Inflammatory macrophage treated with lipopolysaccharide for 1 hour (primary cell): ENCODE results near the gene PLA2G1B.
A peak's percentile ranks its signal among the peaks of the same experiment; 100 is the strongest.
"Not testable (repeated sequence)": the region's sequence is repeated elsewhere in the genome, so short reads cannot be mapped to it uniquely, and the experiment has no call there.

ENCODE experiments used
- DNase-seq, 2 donors: peaks; one replicate each; pipeline ENCODE4 v3.0.0-alpha.2; 2020 to 2022

Gene PLA2G1B

DNA sequence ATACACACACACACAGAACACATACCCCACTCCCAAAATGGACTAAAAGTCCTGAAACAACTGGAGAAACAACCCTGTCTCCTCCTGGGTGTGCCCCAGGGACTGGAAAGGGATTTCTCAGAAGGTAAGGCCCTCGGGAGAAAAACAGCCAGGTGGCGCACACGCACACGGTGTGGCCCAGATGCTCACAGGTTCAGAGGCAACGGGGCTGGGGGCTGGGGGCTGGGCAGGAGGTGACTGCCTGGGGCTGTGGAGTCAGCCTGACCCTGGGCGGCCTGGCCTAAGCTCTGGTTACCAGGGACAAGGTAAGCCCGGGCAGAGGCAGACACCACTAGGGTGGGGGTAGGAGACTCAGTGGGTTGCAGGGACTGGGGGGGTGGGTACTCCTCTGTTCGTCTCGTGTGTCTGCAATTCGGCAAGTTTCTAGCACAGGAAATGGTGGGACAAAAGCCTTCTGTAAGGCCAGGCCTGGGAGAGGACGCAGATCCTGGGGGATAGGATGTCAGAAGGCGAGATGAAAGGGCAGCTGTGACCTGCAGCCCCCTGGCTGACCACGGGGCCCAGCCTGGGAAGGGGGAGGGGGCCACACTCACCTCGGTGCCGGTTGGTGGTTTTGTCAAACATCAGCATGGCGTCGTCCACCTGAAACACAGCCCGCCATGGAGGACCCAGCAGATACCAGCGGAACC lies 31.0 kb upstream of the PLA2G1B start:
- DNase-seq = no peak

DNA sequence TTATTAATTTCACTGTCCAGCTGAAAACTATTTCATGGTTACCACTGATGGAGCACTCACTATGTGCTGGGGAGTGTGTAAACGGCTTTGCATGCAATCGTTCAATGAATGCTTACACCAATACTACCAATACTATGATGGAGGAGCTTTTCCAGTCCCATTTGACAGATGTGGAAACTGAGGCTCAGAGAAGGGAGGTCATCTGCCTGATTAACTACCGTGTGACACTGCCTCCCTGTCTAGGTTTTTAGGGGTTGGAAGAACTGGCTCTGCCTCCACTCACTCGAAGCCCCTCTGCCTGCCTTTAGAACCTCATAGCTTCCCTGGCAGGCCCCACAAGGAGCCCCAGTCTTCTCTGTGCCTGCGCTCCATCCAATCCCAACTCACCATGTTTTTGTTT lies 29.5 kb upstream of the PLA2G1B start:
- no peak for DNase-seq

DNA sequence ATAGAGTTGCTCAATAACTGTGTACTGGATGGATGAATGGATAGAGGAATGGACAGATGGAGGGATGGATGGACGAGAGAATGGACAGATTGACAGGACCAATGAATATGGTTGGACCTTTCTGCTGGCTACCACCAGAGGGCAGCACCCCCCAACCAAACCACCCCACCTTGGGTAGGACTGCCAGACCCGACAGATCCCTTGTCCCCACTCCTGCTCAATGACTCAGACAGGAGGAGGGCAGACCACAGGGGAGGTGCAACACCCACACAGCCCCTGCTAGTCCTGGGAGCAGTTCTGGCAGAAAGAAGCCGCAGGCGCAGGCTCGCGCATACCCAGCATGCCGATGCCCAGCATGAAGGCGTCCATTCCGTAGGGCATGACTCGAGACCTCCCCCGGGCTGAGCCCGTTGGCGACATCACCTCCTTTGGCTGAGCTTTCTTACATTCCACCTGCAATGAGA lies 29.0 kb upstream of the PLA2G1B start:
- peak; percentile 56 to 67 for DNase-seq

DNA sequence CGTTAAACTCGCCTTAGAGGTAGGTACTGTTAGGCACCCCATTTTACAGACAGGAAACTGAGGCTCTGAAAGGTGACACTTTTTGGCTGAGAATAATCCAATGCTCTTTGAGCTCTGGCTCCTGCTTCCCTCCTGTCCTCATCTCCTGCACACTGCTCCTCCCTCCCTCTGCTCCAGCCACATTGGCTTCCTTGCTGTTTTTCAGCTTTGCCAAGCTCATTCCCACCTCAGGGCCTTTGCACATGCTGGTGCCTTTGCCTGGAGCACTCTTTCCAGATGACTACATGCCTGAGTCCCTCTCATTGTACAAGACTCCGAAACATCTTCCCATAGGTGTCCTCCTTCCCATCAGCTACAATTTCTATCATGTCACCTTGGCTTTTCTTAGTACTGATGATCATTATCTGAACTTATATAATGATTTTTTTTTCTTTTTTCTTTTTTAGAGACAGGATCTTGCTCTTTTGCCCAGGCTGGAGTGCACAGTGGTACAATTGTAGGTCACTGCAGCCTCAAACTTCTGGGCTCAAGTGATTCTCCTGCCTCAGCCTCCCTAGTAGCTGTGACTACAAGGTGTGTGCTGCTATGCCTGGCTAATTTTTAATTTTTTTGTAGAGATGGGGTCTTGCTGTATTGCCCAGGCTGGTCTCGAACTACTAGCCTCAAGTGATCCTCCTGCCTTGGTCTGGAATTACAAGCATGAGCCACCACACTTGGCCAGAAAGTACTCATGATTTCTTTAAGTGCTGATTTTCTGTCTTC lies 26.2 kb upstream of the PLA2G1B start:
- no peak for DNase-seq

DNA sequence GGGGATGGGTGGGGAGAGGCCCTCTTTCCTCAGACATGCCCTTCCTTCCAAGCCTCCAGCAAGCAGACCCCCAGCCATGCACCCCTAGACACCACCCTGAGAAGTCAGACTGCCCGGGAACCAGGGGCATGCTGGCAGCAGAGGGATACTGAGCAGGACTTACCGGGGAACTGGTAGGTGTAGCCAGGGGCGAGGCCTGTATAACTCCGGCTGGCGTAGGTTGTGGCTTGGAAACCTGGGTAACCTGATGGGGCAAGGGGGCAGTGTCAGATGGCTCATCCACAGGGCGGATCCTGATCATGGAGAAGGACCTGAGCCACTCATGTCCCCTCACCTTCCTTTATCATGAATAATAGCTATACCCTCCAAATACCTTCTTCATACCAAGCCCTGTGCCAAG lies 25.6 kb upstream of the PLA2G1B start:
- no peak for DNase-seq

DNA sequence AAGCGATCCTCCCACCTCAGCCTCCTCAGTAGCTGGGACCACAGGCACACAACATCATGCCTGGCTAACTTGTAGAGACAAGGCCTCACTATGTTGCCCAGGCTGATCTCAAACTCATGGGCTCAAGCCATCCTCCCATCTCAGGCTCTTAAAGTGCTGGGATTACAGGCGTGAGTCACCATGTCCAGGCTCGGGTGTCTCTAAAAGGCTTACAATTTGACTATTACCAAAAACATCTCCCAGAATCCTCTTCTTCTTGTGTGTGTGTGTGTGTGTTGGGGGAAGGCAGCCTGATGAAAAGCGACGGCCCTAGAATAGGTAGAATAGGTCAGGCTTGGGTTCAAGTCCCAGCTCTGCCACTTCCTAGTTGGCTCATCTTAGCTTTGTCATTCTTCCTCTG lies 24.5 kb upstream of the PLA2G1B start:
- no peak for DNase-seq

DNA sequence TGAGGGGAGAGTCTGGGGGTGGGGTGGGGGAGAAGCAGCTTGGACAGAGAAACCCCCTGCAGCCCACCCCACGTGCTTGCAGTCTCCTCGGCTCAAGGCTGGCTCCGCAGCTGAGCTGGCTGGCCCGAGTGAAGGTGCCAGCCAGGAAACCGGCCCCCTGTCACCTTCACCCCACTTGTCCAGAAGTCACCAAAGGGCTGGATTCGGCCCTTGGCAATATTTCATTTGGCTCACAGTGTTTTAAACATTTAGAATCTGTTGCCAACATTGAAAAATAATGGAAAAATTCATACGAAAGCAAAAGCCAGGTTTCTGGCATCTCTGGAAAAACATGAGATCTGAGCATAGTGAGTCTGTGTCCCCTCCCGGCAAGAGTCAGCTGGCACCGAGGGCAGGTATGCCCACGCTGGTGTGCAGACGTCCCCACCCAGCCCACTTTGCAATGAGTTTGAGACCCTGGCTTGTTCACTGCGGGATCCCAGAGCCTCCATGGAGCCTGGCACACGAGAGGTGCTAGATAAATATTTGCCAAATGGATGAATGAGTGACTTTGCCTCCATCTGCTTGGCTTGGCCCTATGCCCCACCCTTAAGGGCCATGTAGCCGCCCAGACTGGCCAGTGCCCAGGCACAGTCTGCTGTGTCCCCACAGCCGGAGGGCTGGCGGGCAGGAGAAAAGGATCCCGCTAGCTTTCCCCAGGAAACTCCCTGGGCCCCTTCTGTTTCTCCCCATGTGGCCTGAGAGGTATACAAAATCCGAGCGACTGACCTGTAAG lies 23.2 kb upstream of the PLA2G1B start:
- no peak for DNase-seq

DNA sequence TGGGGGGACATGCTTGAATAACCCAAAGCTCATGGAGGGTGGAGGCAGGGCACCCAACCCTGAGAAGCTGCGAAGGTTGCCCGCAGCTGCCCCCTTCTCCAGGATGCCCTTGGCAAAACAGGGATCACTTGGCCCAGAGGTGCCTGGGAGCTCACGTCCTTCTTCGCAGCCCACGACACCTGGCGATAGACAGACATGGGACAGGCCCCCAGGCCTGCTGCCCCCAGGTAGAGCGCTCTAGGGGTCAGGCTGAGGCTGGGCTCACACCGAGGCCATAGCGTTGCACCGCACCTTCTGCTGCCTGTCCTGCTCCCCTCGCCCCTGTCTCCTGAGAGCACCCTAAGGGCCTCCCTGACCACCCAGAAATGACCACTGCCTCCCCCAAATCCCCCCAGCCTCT lies 20.2 kb upstream of the PLA2G1B start:
- no peak for DNase-seq

DNA sequence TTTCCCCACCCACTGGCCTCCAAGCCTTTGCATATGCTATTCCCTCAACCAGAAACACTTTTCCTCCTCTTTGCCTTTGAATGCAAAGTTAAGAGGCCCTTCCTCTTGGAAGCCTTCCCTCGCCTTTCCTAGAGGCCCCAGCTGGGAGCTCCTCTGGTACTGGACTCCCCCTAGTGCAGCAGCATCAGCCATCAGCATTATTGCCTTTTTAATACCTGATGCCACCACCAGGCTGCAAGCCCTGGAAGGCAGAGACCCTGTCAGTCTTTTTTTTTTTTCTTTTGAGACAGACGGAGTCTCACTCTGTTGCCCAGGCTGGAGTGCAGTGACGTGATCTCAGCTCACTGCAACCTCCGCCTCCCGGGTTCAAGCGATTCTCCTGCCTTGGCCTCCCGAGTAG lies 19.1 kb upstream of the PLA2G1B start:
- no peak for DNase-seq

DNA sequence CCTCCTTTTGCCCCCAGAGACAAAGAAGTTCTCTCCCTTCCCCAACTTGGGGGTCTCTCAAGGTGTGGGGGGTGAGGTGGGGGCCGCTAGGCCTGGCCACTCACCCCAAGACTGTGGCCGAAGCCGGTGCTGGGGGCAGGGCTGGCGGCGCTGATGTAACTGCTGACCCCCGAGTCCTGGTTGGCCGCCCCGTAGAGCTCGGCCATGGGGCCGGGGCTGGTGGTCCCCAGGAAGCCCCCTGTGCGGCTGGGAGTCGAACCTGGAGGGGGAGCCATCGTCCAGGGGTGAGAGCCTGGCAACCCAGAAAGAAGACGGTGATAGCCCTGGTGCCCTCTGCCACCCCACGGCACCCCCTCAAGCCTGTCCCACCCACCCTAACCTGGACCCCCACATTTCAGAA lies 18.5 kb upstream of the PLA2G1B start:
- no peak for DNase-seq

DNA sequence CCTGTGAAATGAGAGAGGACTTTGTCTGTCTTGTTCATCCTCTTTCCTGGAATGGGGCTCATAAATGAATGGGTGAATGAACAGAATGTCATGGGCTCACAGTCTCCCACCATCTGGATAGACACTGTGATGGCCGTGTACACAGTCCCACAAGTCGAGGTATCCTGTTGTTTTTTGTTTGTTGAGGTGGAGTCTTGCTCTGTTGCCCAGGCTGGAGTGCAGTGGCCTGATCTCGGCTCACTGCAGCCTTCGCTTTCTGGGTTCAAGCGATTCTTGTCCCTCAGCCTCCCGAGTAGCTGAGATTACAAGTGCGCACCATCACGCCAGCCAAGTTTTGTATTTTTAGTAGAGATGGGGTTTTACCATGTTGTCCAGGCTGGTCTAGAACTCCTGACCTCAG lies 16.1 kb upstream of the PLA2G1B start:
- no peak for DNase-seq

DNA sequence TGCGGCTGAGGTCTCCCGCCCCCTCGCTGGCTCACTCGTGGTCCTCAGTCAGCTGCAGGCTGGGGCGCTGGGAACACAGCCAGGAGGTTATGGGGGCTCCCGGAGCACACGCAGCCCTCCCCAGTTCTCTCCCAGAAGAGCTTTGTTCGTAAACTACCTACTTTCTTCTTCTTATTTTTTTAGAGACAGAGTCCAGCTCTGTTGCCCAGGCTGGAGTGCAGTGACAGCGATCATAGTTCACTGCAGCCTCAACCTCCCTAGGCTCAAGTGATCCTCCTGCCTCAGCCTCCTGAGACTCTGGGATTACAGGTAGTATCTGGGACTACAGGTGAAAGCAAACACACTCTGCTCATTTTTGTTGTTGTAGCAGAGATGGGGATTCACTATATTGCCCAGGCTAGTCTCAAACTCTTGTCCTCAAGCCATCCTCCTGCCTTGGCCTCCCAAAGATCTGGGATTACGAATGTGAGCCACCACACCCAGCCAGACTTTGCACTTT lies 15.5 kb upstream of the PLA2G1B start:
- no peak for DNase-seq

DNA sequence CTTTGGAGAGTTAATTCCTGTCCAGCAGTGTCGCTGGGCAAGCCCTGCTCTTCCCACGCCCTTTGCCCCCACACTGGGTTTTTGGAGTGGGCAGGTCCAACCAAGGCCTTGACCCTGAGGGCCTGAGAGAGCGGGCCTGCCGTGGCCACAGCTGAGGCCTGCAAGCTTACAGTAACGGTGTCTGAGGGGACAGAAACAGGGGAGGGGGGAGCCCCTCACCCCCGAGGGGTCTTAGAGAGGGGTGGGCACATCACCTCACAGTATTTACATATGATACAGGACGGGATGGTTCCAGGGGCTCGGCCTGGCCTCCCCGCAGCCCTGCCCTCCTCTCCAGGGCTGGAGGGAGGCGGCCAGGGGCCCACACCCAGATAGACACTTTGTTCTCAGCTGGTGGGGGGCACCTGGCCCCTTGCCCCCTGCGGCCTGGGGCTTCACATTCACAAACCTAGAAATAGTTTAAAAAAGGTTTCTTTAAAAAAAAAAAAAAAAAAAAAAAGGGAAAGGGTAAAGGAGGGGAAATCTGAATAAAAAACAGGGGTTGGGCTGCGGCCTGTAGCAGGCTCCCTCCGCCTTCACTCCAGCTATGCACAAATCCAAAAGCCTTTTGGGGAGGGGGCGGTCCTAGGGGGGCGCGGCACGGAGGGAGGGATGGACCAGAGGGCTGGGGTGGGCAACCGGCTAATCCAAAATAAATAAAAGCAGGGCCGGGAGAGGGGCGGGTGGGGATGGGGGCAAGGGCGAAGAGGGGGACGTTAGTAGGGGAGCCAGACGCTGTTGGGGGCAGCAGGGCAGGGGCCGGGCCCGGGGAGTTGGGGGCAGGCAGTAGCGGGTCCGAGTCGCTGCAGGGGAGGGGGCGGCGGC lies 14.8 kb upstream of the PLA2G1B start:
- DNase-seq = no peak

DNA sequence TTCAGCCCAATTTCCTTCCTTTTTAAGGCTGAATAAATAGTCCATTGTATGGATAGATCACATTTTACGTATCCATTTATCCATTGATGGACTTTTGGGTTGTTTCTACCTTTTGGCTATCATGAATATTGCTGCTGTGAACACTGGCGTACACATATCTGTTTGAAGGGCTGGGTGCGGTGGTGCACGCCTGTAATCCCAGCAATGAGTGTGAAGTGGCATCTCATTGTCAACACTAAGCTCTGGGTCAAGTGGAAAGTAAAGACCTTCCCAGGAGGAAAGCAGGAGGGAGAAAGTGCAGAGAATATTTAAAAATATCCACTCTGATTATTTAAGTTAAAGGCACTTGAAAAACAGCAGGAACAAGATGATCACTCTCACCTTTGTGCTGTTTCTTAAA lies 11.7 kb upstream of the PLA2G1B start:
- no peak for DNase-seq

DNA sequence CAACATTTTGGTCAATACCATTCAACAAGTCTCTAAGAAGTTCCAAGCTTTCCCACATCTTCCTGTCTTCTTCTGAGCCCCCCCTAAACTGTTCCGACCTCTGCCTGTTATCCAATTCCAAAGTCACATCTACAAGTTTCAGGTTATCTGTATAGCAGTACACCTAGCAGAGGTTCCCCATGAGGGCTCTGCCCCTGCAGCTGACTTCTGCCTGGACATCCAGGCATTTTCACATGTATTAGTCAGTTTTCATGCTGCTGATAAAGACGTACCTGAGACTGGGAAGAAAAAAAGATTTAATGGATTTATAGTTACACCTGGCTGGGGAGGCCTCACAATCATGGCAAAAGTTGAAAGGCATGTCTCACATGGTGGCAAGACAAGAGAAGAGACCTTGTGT lies 10.2 kb upstream of the PLA2G1B start:
- DNase-seq = no peak

DNA sequence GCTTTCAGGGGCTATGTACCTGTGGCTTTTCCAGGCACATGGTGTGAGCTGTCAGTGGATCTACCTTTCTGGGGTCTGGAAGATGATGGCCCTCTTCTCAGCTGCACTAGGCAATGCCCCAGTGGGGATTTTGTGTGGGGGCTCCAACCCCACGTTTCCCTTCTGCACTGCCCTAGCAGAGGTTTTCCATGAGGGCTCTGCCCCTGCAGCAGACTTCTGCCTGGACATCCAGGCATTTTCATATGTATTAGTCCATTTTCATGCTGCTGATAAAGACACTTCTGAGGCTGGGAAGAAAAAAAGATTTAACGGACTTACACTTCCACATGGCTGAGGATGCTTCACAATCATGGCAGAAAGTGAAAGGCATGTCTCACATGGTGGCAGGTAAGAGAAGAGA lies 8.8 kb upstream of the PLA2G1B start:
- not testable (repeated sequence) for DNase-seq

DNA sequence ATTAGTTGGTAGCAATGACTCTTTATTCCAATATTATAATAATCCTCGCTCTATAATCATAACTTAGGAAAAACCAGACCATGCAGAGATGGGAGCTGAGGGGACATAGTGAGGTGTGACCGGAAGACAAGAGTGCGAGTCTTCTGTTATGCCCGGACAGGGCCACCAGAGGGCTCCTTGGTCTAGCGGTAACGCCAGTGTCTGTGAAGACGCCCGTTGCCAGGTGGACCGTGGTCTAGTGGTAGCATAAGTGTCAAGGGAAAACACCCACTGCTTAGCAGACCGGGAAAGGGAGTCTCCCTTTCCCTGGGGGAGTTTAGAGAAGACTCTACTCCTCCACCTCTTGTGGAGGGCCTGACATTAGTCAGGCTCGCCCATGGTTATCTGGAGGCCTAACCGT lies 7.9 kb upstream of the PLA2G1B start:
- DNase-seq = peak; percentile 6 to 35

DNA sequence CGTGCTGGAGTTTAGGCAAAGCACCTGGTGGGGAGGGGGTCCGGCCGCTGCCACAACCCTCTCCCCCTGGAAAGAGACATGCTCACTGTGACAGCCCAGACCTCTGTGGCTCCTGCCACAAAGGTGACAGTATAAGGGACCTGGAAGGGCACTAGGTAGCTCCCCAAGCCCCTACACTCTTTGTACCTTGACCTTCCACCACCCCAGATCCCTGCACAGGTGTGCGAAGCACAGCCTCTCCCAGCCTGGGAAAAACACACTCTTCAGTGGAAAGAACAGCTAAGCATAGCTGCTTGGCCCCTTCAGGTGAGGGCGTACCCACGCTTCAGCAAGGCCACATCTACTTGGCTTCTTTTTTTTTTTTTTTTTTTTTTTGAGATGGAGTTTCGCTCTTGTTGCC lies 4.9 kb upstream of the PLA2G1B start:
- no peak for DNase-seq

DNA sequence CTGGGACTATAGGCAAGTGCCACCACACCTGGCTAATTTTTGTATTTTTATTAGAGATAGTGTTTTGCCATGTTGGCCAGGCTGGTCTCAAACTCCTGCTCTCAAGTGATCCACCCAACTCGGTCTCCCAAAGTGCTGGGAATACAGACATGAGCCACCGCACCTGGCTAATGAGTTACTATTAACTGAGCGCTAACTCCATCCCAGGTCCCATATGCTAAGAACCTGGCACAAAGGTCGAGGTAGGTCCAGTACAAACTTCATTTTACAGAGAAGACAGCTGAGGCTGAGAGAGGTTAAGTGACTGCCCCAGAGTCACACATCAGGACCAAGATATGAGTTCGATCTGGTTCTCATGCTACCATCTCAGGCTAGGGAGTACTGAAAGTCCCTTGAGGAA lies 4.5 kb upstream of the PLA2G1B start:
- DNase-seq = no peak

DNA sequence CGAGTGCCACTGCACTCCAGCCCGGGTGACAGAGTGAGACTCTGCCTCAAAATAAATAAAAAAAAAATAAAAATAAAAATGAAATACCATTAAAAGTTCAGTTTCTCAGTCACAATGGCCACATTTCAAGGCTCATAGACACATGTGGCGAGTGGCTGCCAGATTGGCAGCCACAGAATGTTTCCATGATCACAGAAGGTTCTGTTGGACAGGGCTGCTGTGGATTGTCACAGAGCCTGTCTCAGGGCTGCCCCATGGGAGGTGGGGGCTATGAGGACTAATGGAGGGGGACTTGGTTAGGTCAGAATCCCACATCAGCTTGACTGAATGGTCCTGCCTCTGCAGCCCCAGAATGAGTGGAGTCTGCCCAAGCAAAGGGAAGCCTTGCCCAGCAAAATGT lies 3.8 kb upstream of the PLA2G1B start:
- no peak for DNase-seq

DNA sequence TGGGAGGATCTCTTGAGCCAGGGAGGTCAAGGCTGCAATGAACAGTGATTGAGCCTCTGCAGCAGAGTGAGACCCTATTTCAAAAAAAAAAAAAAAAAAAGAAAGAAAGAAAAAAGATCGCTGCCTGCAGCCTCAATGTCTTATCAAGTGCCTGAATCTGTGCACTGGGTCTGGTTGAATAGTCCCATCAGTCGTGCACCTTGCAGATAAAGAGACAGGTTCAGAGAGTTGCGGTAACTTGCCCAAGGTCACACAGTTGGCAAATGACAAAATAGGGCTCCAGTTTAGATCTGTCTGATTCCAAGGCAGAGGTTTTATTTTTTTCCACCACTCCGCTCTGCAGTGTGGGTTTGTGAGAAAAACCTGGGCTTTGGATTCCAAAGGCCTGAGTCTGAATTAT lies 649 bp upstream of the PLA2G1B start:
- no peak for DNase-seq

DNA sequence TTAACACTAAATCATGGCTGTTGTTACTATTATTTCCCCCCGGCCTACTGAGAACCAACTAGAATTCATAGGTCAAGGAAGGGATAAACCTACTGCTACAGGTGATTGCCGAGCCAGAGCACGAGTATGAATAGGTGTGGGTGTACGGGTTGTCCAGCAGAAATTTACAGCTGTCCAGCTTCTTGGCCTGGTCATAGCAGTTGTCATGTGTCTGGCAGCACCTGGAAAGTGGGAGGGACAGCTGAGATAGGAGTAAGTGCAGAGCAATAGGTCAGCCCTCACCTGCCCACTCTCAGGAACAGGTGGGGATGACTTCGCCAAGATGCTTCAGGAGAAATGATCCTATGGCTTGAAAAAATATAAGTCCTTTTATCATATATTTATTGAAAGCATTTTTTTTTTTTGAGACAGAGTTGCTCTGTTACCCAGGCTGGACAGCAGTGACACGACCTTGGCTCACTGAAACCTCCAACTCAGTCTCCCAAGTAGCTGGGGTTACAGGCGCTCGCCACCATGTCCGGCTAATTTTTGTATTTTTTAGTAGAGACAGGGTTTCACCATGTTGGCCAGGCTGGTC lies 2.6 kb downstream of the PLA2G1B start:
- DNase-seq = no peak
